Ramos (cell line): ENCODE data around the gene TOB1.

Experiments
- in situ Hi-C: fragments of 300-500 bp; cut with MboI; formaldehyde crosslinking; loops from one replicate; pipeline ENCODE4 v1.14.3; 2022; ENCODE audit warnings: low sequenced_read_pairs; ENCODE audit not compliant: unreplicated experiment

TOB1 gene

GRCh38 chr17:50835301-50836234 lies 30.6 kb downstream of the TOB1 start, which contains the start of gene WFIKKN2:
TSS of gene WFIKKN2 (plus strand) at chr17:50835586. CDS start at chr17:50835938, 352 bp downstream.
- in situ Hi-C loops: no loop called here

- in situ Hi-C loops: no loop called here
Observed at GRCh38 chr17:50834429-50835300, 31.5 kb downstream of the TOB1 start.

DNA sequence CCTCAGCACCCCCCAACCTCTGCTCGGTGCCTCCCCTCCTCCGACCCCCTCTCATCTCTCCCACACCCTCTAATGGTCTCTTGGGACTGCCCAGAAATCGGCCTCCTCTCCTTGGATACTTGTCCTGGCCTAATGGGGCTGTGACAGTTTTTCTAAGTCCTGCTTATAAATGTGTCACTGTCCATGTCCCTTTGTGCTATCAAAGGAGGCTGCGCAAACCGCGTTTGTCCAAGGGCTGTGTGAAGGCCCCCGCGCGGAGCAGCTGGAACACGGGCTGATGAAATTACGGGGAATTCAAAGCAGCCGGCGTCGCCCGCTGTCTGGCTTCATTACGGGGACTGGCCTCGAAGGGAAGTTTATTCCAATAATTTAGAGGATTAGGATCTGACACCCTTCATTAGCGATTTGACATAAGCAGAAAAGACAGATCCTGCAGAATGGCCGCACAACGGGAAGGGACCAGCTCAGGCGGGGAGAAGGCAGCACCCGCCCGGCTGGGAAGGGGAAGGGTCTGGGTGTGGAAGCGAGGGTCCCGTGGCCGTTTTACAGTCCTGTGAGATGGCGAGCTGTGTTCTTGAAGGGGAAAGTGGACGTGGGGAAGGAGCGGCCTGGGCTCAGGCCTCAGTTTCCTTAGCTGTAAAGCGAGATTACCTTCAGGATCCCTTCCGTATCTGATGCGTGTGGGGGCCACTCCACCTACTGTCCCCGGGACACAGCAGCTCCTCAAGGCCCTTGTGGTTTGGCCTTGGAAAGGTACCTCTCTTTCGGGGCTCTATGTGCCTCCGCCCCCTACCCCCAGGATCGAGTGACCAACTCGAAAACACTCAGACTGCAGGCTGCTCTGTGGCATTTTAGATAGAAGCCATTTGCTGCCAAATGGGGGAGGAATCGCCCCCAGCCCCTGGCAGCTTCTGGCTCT lies 32.4 kb downstream of the TOB1 start:
- in situ Hi-C loops: no loop called here

DNA sequence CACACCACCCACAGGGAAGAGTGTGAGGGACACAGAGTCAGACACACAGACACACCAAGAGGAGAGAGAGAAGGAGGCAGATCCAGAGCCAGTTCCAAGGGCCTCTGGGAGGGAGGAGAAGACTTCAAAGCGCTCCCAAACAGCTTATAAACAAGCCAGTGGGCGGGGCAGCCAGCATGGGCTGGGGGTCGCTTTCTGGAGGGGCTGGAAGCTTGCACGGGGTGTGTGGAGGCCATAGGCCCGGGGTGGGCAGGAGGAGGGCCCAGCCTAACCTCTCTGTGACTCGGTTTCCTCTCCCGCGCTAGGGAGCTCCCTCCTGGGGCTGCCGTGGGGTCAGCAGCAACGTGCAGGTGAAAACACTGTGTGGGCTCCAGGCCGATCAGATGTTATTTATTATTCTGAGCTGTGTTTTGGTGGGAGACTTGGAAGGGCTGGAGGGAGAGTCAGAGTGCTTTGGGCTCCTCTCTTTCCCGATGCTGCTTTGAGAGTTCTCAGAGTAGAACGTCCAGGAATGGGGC lies 33.2 kb downstream of the TOB1 start:
- in situ Hi-C loops: no loop called here

DNA sequence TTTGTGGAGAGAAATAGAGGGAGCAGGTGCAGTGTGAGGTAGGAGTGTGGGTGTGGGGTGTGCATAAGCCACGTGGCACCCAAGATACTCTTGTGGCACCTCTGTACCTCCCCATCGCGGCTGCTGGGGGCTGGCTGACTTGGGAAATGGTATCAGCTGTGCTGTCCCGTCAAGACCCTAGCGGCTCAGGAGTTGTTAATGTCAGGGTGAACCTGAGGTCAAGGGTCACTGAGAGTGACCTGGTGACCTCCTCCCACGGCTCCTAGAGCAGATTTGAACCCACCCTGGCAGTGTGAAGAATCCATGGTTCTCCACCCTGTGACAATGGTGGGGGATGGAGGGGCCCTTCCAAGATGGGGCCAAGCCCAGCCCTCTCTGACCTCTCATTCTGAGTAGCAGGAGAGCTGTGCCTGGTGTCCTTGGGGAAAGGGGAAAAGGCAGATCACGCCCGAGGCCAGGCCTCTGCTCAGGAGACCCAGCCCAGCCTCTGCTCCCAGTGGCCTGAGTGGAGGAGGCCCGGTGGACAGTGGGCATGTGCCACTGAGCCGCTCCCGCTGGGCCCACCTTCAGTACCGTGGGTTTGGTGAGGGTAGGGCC lies 33.8 kb downstream of the TOB1 start:
- in situ Hi-C loops: no loop called here

DNA sequence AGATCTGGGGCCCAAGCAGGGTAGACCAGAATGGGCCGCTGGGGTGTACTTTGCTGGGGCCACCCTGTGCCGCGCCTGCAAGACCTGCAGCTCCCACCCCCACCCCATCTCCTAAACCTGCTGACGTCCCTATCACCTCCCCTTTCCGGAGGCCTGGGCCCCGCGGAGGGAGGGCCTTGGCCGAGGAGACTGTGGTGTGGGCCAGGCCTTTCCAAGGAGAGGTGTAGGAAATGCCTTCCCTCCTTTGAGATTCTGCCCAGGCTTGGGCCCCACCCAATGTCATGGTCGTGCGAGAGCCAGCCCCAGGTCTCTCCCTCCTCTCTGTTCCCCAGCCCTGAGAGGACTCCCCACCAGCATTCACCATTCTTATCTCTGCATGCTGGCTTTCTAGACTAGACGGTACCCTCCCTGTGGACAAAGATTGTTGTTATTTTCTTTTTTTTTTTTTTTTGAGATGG lies 34.7 kb downstream of the TOB1 start:
- in situ Hi-C loops: no loop called here

DNA sequence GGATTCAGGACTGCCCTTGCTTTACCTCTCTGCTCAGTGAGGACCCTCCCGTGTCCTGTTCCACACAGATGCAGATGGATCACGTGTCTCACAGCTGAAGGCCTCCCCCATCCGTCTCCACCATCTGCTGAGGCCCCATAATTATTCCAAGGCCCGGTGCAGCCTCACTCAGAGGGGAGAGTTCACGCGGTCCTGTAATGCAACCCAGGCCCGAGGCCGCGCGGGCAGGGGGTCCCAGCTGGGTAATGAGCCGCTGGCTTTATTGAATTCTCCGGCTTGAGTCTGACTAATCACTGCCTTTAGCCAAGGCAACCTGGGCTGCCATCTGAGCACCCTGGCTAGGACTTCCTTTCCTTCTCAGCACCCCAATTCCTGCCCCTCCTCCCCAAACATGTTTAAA lies 35.2 kb downstream of the TOB1 start:
- in situ Hi-C loops: no loop called here

GRCh38 chr17:50830352-50830751 lies 35.8 kb downstream of the TOB1 start:
- in situ Hi-C loops: no loop called here

- in situ Hi-C loops: no loop called here
Observed at GRCh38 chr17:50829332-50829731, 36.8 kb downstream of the TOB1 start.

DNA sequence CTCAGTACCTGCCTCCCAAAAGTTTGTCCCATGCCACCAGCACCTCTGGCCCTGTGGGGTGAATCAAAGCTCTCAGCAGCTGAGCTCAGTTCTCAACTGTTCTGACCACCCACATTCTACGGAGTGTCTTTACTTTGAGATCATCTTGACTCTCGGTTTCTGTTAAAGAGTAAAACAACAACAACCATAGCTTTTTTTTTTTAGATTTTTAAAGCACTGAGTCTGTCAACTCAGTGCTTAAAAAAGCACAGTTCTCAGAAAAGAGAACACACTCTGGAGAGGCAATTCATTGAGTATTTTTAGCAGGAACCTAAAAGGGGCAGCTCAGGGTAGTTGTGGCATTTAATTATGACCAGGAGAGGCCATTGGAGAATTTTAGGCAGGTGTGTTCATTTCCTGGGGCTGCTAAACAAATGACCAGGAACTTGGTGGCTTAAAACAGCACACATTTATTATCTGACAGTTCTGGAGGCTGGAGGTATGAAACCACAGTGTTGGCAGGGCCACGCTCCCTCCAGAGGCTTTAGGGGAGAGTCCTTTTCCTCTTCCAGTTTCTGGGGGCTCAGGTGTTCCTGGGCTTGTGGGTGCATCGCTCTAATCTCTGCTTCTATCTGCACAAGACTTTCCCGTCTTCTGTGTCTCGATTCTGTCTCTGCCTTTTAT lies 37.5 kb downstream of the TOB1 start:
- in situ Hi-C loops: no loop called here

DNA sequence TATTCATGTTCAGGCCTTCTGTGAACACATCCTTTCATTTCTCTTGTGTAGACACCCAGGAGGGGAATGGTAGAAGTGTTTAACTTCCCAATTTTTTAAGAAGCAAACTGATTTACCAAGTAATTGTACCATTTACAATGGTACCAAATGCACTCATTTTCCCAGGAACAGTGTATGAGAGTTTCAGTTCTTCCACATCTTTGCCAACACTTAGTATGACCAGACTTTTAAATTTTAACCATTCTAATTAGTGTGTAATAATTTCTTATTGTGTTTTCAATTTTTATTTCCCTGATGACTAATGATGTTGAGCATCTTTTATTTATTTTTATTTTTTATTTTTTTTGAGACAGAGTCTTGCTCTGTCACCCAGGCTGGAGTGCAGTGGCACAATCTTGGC lies 41.0 kb downstream of the TOB1 start:
- in situ Hi-C loops: no loop called here

GRCh38 chr17:50824429-50824828 lies 41.7 kb downstream of the TOB1 start:
- in situ Hi-C loops: no loop called here

DNA sequence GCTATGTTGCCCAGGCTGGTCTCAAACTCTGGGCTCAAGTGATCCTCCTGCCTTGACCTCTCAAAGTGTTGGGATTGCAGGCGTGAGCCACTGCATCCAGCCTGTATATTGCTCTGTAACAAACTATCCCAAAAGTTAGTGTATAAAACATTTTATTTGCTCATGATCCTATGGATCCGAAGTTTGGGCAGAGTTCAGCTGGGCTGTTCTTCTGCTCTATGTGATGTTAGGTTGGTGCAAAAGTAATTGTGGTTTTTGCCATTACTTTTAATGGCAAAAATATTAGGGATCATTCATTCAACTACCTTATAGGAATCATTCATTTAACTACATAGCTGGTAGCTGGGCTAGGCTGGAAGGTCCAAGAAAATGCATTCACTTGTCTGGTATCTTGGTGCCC lies 43.6 kb downstream of the TOB1 start:
- in situ Hi-C loops: no loop called here

DNA sequence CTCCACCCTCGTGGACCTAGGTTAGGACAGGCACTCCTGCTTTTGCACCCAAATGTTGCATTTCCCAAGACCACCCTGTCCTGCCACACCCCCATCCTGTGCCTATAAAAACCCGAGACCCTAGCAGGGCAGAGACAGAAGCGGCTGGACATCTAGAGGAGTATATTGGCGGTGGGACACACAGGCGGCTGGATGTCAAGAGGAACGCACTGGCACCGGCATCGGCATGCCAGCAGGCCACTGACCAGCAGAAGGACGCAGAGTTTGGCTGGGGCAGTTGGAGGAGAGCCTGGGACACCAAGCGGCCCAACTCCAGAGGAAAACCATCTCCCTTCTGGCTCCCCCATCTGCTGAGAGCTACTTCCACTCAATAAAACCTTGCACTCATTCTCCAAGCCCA lies 45.5 kb downstream of the TOB1 start:
- in situ Hi-C loops: no loop called here

- in situ Hi-C loops: no loop called here
Observed at GRCh38 chr17:50818921-50819657, 47.1 kb downstream of the TOB1 start.

GRCh38 chr17:50818261-50818660 lies 47.9 kb downstream of the TOB1 start:
- in situ Hi-C loops: no loop called here

DNA sequence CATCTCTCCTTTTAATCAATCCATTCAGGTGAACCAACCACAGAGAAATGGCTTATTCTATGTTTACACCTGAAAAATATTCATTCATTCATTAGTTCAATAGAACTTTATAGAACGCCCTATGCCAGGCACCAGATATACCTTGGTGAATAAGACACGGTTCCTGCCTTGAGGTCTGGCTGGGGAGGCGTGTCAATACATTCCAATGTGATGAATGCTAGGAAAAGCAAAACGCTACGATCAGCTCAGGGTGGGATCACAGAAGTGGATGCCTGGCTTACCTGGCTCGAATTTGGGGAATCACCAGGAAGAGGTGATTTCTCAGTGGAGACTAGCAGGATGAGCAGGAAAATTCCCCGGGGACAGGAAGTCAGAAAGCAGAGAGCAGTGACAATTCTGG lies 48.3 kb downstream of the TOB1 start:
- in situ Hi-C loops: no loop called here
